HL-60 (cell line): ENCODE results near the gene BIRC6.
A peak's percentile ranks its signal among the peaks of the same experiment; 100 is the strongest.
"Not testable (repeated sequence)": the region's sequence is repeated elsewhere in the genome, so short reads cannot be mapped to it uniquely, and the experiment has no call there.

Source experiments
- DNase-seq, 2 experiments: peaks; one replicate each; pipeline ENCODE4 v3.0.0-alpha.2; 2010 to 2020; ENCODE audit warnings: low read depth in 1 of 2, low spot score in 1 of 2
- H3K27ac ChIP-seq: fragments of 250-450 bp; sonication (Bioruptor Pico); replicated peaks from 2 replicates; pipeline ENCODE4 v1.5.1; 2020; ENCODE audit warnings: mild to moderate bottlenecking, moderate library complexity
- H3K27me3 ChIP-seq: fragments of 250-450 bp; sonication (Bioruptor Pico); 2 replicates; pipeline ENCODE4 v1.5.1; 2021; ENCODE audit warnings: mild to moderate bottlenecking, moderate library complexity; ENCODE audit not compliant: insufficient read depth, poor library complexity, severe bottlenecking
- H3K4me3 ChIP-seq: replicated peaks from 2 replicates; pipeline ENCODE4 v1.5.1; 2011; ENCODE audit warnings: mild to moderate bottlenecking, control low read depth, low read length; ENCODE audit not compliant: insufficient read depth
- CTCF ChIP-seq: IDR thresholded peaks from one replicate; pipeline ENCODE4 v1.5.1; 2011; ENCODE audit warnings: low read length, control low read depth, inconsistent platforms; ENCODE audit not compliant: insufficient read depth
- GABPA ChIP-seq: IDR thresholded peaks from 2 replicates; pipeline ENCODE4 v1.6.1; 2012; ENCODE audit warnings: low read depth
- POLR2AphosphoS5 ChIP-seq: IDR thresholded peaks from 2 replicates; pipeline ENCODE4 v1.6.1; 2012; ENCODE audit warnings: low read depth
- REST ChIP-seq: IDR thresholded peaks from 2 replicates; pipeline ENCODE4 v1.6.1; 2012; ENCODE audit warnings: low read depth; ENCODE audit not compliant: insufficient replicate concordance
- SPI1 ChIP-seq: IDR thresholded peaks from 2 replicates; pipeline ENCODE4 v1.6.1; 2012; ENCODE audit warnings: low read depth, mild to moderate bottlenecking, borderline replicate concordance
- long read RNA-seq: library from polyadenylated mRNA; unstranded; transcript quantifications from one replicate; pipeline ENCODE4 v2.0.0, GENCODE V29; 2020

Gene BIRC6
- long read RNA-seq, partial matches to known transcripts: 19 of 27 reads
- long read RNA-seq, other reads (novel, unspliced or antisense): 8 of 27 reads

DNA sequence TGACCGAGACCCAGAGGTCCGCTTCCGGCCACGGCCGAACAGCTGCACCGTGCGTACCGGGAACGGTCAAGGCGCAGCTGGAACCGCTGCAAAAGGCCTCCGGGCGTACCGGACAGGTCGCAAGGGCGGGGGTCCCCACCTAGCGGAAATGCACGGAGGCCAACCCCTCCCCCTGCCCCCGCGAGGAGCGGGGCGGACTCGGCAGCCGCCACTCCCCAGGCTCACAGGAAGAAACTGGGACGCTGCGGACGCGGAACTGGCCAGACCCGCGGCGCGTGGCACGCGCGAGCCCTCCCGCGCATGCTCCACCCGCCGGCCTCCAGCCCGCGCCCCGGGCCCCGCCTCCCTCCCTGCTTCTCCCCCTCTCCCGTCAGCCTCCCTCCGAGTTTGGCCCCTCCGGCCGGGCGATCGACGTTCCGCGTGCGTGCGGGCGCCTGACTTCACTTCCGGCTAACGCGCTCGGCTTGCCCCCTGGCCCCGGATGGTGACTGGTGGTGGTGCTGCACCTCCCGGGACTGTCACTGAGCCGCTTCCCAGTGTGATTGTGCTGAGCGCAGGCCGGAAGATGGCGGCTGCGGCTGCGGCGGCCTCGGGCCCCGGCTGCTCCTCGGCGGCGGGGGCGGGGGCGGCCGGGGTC, at the start of gene BIRC6:
Gene BIRC6, plus strand, starts transcription at position 343 of the 637 bp plus-strand sequence. Its CDS starts 139 bp downstream, at position 482.
- peak; percentile 90 to 99 for DNase-seq
- peak within 1 kb of the TSS; percentile 97 for H3K27ac ChIP-seq
- peak within 1 kb of the TSS; percentile 84 for H3K4me3 ChIP-seq
- TF ChIP-seq POLR2AphosphoS5 (peak; percentile 93), GABPA (peak; percentile 88), CTCF (no peak), REST (peak; percentile 58), SPI1 (peak; percentile 6; the same call in 1 of the 2 replicates)
- no peaks in the 10 kb centered on the region for H3K27me3 ChIP-seq

DNA sequence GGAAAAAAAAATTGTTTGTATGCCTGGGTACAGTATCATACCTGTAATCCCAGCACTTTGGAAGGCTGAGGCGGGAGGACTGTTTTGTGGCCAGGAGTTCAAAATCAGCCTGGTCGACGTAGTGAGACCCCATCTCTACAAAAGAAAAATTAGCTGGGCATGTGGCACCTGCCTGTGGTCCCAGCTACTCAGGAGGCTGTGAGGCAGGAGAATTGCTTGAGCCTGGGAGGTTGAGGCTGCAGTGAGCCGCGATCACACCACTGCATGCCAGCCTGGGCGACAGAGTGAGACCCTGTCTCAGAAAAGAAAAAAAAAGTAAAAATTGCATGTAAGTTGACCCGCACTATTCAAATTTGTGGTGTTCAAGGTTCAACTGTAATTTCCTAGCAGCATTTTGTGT, 46.2 kb upstream of the BIRC6 start:
- no peak for DNase-seq
- TF ChIP-seq REST: no peak
- TF ChIP-seq GABPA: no peak
- no peak for TF ChIP-seq POLR2AphosphoS5
- no peak for TF ChIP-seq CTCF
- no peak for TF ChIP-seq SPI1
- Histone ChIP-seq H3K27me3 (no peaks in the 10 kb centered on the region), H3K4me3 (no peak overlapping the region), H3K27ac (no peak overlapping the region)

GRCh38 chr2:32314886-32315285, 41.9 kb upstream of the BIRC6 start:
- Histone ChIP-seq H3K4me3 (no peak overlapping the region), H3K27ac (no peak overlapping the region), H3K27me3 (no peaks in the 10 kb centered on the region)
- TF ChIP-seq CTCF: no peak
- no peak for TF ChIP-seq GABPA
- TF ChIP-seq POLR2AphosphoS5: no peak
- TF ChIP-seq SPI1: no peak
- no peak for TF ChIP-seq REST
- no peak for DNase-seq

DNA sequence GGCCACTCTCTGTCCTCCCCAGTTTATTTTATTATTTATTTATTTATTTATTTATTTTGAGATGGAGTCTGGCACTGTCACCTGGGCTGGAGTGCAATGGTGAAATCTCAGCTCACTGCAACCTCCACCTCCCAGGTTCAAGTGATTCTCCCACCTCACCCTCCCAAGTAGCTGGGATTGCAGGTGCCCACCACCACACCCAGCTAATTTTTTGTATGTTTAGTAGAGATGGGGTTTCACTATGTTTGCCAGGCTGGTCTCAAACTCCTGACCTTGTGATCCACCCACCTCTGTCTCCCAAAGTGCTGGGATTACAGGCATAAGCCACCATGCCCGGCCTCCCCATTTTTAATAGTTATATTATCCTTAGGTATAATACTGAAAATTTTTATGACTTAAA, 28.1 kb upstream of the BIRC6 start:
- not testable (repeated sequence) for DNase-seq, H3K4me3 ChIP-seq, H3K27ac ChIP-seq

DNA sequence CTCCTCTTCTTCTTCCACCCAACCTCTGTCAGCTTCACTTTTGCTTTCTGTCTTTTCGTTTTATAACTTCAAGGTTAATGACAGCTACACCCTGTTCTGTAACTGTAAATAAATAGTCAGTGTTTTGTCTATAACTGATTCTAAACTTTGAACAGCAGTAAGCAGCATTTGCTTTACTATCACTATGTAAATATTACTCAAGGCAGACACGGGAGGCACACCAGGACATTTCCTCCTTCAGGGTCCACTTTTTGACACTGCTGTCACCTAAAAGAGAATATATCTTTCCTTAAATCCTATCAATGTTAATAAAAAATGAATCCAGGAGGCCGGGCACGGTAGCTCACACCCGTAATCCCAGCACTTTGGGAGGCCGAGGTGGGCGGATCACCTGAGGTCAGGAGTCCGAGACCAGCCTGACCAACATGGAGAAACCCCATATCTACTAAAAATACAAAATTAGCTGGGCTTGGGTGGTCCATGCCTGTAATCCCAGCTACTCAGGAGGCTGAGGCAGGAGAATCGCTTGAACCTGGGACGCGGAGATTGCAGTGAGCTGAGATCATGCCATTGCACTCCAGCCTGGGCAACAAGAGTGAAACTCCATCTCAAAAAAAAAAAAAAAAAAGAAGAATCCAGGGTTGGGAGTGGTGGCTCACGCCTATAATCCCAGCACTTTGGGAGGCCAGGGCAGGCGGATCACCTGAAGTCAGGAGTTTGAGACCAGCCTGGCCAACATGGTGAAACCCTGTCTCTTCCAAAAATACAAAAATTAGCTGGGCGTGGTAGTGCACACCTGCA, 27.4 kb upstream of the BIRC6 start:
- not testable (repeated sequence) for H3K27ac ChIP-seq, H3K27me3 ChIP-seq, H3K4me3 ChIP-seq, DNase-seq

More for the DNA sequence above, 28.1 kb upstream of the BIRC6 start:
- H3K27me3 ChIP-seq: not testable (repeated sequence)
